GM21619 (cell line): ENCODE data around the gene GRAP2.
"Not testable (repeated sequence)": the region's sequence is repeated elsewhere in the genome, so short reads cannot be mapped to it uniquely, and the experiment has no call there.

ENCODE experiments used
- ATAC-seq: cut with Tn5 transposase; IDR thresholded peaks from one replicate; pipeline ENCODE4 v1.9.1; 2021; ENCODE audit not compliant: unreplicated experiment

The GRAP2 gene

DNA sequence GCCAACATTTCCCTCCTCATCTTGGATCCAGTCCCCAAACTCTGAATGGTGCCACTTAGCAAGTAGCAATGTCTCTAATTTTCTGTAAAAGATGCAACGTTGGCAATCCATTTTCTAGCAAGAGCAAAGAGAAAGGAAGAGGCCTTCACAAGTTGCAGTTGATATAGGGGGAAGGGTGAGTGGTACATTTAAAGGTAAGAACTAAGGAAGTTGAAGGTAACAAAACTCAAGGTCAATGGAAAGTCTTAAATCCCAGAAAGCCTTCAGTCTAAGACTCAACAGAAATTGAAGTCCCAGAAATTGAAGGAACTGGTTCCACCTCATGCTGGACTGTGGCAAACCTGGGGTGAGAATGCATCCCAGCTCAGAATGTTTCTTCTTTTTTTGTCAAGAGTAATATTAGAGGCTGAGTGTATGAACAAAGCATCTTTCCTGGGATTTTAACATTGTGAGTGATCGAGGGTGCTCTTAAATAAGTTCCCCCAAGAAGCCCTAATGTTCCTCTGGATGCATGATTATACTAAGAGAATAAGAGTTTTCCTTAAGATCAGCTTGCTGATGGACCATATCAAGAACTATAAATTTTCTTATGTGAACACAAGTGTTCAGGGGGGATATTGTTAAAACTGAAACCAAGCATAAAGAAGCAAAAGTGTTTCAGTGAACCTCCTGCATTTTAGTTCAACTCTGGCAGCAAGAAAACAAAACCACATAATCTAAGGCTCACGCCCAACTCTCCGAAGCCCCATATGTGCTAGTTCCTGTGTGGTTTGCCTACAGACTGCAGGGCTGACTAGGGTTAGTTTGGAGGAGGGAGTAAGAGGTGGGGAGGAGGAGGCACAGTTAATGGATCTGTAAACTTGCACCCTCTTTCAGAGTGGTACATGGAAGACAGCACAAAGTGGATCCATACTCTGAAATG is at the start of gene GRAP2:
TSS of gene GRAP2 (plus strand) at position 779 of the 922 bp plus-strand sequence. CDS start 46,023 bp downstream, outside the sequence.
- peak; percentile 64 for ATAC-seq

DNA sequence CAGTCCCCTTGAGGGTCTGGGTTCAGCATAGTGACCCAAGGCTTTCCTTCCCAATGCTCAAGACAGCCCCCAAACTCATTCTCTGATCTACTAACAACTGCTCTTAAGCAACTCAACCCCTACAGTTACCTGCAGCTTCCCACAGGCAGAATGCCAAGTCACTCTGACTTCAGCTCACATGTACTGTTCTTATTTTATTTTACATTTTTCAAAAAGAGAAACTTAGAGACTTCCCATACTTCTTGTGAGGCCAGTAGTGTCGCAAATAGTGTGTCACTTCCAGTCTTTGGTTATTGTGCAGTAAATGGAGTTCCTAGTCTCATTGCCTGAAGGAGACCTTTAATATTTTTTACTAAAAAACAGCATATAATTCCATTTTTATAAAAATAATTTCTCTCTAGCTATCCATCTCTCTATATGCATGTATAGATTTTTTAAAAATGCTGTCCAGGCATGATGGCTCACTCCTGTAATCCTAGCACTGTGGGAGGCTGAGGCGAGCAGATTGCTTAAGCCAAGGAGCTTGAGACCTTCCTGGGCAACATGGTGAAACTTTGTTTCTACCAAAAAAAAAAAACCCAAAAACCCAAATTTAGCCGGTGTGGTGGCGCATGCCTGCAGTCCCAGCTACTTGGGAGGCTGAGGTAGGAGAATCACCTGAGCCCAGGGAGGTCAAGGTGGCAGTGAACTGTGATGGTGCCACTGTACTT is 49.1 kb upstream of the GRAP2 start:
- no peak for ATAC-seq

DNA sequence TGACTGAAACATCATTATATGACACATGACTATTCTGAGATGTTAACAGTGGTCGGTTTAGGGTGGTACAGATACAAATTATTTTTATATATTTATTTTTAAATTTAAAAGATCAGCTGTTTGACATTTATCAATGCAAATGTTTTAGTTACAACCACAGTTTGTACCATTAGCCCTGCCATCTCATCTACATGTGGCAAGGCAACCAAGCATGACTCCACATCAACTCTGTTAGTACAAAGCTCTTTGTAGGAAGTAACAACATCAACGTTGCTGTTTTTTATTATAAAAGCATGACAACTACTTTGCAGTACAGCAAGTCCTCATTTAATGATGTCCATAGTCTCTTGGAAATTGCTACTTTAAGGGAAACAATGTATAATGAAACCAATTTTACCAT is 48.1 kb upstream of the GRAP2 start:
- no peak for ATAC-seq

DNA sequence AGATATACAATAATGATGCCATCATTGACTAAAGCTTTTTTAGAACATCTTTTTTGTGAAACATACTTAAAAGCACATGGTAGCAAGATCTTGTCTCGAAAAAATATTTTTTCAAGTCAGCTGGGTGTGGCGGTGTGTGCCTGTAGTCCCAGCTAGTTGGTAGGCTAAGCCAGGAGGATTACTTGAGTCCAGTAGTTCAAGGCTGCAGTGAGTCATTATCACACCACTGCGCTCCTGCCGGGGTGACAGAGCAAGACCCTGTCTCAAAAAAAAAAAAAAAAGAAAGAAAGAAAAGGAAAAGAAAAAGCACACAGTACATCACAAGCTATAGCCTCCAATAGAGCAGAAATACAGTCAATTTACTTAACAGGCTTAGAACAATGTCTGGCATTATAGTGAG is 44.3 kb upstream of the GRAP2 start:
- no peak for ATAC-seq

DNA sequence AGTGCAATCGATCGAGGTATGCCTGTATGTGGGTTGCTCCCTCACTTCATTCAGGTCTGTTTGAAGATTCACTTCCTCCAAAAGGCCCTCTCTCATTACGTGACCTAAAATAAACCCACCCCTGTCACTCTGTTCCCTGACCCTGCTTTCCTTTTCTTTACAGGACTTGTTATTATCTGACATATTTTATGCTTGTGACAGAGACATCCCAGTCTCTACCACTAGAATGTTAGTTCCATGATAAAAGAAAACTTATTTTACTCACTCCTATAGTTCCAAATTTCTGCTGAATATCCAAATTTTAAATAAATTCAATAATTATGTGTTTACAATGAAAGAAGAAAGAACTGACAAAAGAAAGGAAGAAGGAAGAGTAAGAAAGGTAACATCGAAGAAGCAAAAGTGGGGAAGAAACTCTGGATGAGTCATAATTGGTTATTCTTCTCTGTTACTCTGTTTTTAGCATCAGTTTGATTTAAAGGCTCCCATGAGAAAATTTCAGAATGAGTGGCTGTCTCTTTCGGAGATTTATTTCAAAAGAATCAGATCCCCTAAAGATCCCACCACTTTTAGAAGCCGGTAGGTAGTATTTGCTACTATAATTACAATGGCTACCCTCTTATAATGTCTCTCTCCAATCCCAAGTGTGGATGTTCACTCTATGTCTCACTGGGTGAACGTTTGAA is 40.8 kb upstream of the GRAP2 start:
- ATAC-seq = no peak

DNA sequence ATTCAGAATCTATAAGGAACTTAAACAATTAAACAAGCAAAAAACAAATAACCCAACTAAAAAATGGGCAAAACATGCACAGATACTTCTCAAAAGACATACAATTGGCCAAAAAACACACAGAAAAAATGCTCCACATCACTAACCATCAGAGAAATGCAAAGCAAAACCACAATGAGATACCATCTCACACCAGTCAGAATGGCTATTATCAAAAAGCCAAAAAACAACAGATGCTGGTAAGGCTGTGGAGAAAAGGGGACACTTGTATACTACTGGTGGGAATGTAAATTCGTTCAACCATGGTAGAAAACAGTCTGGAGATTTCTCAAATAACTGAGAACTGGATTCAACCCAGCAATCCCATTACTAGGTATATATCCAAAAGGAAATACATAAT is 32.1 kb upstream of the GRAP2 start:
- no peak for ATAC-seq

DNA sequence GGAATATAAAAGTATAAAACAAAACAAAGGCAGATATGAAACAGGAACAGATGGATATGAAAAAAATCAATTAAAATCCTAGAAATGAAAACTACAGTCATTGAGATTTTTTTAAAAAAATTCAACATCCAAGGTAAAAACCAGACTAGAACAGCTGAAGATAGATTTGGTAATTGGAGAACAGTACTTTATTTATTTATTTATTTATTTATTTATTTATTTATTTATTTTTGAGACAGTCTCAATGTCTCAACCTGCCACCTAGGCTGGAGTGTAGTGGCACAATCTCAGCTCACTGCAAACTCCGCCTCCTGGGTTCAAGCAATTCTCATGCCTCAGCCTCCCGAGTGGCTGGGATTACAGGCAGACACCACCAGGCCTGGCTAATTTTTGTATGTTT is 31.1 kb upstream of the GRAP2 start:
- not testable (repeated sequence) for ATAC-seq

DNA sequence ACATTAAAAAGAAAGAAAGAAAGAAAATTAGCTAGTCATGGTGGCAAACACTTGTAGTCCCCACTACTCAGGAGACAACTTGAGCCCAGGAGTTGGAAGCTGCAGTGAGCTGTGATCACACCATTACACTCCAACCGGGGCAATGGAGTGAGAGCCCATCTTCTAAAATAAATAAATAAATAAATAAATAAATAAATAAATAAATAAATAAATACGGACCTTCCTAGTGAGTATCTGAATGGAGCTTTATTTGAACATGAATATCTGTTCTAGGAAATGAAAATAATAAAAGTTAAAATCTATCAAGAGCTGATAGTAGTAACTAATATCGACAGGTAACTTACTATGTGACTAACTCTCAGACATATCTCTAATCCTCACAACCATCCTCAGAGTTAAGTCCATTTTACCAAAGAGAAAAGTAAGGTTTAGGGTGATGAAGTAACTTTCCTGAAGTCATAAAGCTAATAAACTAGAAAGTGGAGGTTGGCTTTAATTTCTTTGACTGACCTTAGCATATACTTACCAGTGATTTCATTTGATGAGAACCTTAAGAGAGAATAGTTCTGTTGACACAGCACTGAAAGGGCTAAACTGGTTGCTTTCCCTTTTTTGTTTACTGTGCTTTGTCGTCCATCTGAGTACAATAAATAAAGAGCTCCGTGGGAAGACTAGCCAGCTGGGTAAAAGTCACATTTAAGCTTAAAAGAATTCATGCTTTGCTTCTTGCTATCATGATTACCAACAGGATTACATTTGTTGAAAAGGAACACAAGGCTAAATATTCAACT is 29.7 kb upstream of the GRAP2 start:
- ATAC-seq = no peak

DNA sequence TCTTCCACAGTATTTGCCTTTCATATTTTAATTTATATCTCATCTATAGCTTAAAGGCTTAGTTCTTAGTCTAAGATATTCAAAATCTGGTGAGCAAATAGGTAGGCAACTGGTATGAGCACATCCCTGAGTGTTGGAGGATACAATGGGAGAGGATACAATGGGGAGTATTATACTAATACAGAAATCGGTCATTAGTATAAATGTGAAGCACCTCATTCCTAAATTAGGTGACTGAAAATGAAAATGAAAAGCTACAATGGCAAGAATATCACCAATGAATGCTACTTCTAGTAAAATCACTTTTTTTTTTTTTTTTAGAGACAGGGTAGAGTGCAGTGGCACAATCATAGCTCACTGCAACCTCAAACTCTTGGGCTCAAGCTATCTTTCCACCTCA is 28.3 kb upstream of the GRAP2 start:
- ATAC-seq = no peak

DNA sequence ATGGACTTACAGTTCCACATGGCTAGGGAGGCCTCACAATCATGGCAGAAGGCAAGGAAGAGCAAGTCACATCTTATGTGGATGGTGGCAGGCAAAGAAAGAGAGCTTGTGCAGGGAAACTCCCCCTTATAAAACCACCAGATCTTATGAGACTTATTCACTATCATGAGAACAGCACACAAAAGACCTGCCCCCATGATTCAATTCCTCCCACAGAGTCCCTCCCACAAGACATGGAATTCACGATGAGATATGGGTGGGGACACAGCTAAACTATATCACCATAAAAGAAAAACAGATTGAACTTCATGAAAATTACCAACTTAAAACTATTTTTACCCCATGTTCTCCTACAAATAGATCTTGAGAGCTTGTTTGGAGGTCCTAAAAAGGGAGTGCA is 26.9 kb upstream of the GRAP2 start:
- no peak for ATAC-seq

DNA sequence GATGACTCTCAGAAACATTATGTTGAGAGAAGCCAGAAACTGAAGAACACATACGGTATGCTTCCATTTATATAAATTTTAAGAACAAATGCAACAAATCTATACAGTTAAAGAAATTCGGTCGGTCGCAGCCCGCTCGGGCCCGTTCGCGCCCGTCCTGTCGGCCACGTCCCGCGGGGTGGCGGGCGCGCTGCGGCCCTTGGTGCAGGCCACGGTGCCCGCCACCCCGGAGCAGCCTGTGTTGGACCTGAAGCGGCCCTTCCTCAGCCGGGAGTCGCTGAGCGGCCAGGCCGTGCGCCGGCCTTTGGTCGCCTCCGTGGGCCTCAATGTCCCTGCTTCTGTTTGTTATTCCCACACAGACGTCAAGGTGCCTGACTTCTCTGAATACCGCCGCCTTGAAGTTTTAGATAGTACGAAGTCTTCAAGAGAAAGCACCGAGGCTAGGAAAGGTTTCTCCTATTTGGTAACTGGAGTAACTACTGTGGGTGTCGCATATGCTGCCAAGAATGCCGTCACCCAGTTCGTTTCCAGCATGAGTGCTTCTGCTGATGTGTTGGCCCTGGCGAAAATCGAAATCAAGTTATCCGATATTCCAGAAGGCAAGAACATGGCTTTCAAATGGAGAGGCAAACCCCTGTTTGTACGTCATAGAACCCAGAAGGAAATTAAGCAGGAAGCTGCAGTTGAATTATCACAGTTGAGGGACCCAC is 25.6 kb upstream of the GRAP2 start:
- ATAC-seq = not testable (repeated sequence)

DNA sequence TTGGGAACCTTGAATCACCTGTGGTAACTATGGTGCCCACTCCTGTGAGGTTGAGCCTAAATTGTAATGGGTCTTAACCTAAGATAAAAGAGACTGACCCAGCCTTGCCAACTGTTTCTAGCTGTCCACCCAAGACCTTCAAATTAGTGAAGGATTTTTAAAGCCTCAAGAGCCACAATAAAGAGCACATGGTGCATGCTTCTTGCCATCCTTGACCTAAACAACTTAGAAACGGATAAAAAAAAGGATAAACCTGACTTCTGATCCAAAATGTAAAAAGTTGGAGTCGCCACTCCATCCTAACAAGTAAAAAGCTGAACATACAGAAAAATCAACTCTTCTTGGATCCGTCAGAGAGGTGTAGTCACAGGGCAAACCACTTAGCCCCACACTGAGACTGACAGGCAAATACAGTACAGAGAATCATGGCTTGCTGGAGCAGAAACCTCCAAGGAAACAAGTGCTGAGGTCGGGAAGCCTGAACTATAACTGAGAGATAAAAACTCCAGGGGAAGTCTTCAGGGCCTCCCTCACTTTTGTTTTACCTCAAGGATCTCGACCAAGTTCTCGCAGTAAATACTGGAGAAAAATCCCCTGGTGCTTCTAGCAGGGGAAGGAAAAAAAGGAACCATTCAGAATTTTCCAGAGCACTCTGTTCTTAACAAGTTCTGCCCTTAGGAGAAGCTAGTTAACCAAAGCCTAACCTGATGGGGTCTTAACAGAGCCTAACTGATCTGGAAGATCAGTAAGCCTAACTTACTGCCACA is 23.6 kb upstream of the GRAP2 start:
- no peak for ATAC-seq

DNA sequence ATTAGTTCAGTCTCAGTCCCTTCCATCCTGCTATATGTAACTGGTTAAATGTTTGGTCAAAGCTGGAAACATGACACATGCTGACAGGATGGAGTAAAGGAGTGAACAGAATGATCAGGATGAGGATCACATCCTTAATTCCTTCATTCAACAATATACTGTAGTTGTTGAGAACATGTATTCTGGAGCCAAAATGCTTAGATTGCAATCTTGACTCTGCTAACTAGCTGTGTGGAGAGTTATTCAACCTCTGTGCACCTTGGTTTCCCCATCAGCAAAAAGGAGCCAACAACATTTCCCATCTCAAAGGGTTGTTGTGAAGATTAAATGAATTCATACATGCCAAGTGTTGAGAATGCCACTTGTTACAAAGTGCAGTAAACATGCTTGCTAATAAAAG is 20.2 kb upstream of the GRAP2 start:
- no peak for ATAC-seq

DNA sequence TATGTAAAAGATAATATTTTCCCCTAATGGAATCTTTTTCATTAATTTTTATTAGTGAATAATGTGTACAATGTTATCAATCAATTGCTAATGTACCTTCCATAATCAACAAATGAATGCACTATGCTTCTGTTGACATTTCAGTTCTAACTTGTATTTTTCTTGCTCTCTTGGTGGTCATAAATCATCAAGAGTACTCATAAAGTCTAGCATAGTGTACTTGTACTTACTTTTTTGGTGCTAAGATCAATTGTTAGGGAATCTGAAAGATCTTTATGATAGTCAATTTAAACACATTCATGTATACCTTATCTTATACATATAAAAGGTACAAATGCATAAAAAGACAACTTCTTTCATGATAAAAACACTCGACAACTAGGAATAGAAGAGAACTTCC is 17.8 kb upstream of the GRAP2 start:
- no peak for ATAC-seq

DNA sequence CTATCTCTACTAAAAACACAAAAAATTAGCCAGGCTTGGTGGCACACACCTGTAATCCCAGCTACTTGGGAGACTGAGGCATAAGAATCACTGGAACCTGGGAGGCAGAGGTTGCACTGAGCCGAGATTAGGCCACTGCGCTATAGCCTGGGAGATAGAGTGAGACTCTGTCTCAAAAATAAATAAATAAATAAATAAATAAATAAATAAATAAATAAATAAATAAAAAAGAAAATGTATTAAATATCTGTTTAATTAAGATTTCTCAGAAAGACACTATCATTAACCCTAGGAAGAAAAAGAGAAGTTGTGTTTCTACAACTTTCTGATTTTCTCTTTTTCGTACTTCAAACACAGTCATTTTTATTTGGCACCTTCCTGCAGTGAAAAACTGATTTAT is 11.0 kb upstream of the GRAP2 start:
- ATAC-seq = not testable (repeated sequence)

DNA sequence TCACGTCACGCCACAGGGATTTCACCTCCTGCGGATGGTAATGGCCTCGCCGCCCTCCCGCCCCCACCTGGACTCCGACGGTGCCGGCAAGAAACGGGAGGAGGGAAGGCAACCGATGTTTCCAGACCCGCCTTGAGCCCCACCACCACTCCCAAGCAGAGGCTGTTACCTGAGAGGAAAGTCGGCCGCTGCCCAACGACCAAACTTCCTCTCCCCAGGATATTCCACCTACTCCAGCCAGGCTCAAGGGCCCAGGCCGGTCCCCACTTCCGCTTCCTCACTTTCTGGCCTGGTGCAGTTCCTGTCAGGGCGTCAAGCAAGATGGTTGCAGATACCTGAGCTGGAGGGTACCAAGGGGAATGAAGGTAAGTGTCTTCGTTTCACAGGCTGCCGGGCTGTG is 7.4 kb upstream of the GRAP2 start, which contains the start of gene ENTHD1:
TSS of gene ENTHD1 (minus strand) at position 235 of the 400 bp plus-strand sequence. CDS start 6,012 bp downstream, outside the sequence.
- no peak for ATAC-seq

DNA sequence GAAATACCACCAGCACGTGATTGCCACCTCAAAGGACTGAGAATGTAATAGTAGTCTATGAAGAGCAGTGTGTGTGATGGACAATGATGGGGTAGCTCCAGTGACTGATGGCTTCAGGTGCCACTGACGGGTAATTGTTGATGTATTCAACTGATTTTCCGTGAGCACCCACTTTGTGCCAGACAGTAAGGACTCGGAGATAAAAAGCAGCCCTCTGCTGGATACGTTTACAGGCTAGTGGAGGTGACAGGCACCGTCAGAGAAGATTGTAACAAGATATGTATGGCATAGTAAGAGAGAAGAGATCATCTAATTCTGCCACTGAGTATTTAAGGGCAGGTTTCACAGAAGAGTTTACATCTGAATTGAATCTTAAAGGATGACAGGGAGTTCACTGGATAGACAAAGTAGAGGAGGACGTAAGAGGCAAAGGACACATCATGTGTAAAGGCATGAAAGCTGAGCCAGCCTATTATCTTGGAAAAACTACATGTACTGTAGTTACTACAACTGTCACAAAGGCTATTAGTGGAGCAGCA is 6.3 kb upstream of the GRAP2 start:
- no peak for ATAC-seq

DNA sequence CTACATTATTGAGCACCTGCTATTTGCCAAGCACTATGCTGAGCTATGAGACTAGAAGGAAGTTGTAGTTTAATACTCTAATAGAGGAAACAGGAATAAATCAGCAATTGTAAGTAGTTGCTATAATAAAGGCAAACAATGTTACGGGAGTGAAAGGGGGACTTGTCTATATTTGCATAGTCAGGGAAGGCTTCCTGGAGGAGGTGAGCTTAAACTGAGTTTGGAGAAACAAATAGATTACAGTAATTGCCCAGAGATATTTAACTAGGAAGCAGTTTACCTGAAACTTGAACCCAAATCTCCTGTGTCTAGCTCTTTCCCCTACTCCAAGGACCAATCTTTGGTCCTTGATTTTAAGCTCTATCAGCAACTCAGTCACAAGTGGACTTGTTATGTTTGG is 5.2 kb upstream of the GRAP2 start:
- no peak for ATAC-seq
